ENCODE data around the gene DYRK1A.

- TF ChIP-seq POLR2A (IDR thresholded peaks at IDR 0.05; ENCODE audit: low read depth) (no peak), CTCF (IDR thresholded peaks at IDR 0.05) (no peak)
Measured at GRCh38 chr21:37371041-37371397, 4.4 kb downstream of the DYRK1A start.

Data from esophagus muscularis mucosa (tissue), 3 donors.